ENCODE results near the gene MARK3.
"Not testable (repeated sequence)": the region's sequence is repeated elsewhere in the genome, so short reads cannot be mapped to it uniquely, and the experiment has no call there.

Gene MARK3

DNA sequence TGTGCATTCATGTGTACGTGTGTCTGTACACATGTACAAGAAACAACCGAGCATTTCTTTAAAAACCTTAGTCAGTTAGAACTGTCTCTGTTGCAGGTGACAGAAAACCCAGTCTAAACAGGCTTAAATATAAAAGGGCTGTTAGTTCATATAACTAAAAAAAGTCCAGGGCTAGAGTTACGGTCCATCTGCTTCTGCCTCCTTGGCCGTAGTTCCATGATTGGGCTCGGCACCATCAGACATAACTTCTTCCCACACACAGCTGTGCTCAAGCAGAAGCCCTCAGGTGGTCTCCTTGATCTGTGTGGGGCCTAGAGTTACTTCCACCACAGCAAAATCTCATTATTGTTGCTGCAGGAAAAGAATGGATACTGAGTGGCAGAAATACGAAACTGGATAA lies 102.9 kb downstream of the MARK3 start:
- no peak for DNase-seq (ENCODE audit: low read depth)

DNA sequence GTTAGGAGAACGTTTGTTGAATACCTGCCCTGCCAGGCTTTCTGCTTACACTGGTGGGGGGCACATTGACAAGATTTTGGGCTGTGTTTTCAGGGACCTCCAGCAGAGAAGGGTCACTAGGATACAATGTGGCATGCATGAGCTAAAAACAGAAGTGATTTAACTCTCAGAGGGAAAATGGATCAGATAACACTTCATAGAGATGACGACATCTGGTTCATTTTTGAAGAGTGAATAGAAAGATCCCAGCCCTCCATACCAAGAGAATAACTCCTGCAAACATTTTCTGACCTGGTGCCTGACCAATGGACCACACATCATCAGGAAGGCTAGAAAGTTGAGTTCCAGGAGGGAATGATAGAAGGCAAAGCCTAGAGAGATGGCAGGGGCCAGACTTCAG lies 103.7 kb downstream of the MARK3 start:
- no peak for DNase-seq (ENCODE audit: low read depth)

DNA sequence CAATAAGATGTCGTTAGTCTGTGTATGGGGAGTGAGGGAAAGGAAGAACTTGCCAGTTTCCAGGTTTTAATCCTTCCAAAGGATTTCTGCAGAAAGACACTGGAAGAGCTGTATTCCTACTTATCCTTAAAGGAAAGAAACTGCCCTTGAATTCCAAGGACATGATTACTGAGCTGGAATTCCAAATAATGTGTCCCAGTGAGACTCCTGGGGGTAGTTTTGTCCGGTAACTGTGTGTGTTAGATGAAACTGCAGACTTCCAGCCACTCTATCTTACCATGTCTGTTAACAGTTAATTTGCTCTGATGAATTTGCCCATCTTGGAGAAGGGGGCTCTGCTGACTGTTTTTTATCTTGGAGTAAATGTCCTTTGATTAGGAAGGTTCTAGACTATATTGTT lies 104.4 kb downstream of the MARK3 start:
- no peak for DNase-seq (ENCODE audit: low read depth)

DNA sequence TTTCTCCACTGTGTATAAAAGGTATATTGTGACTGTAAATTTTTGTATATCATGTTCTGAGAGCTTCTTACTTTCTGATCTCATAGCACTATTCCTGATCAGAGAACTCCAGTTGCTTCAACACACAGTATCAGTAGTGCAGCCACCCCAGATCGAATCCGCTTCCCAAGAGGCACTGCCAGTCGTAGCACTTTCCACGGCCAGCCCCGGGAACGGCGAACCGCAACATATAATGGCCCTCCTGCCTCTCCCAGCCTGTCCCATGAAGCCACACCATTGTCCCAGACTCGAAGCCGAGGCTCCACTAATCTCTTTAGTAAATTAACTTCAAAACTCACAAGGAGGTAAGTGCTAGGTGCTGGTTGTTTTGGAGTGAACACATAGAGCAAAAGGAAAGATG lies 106.5 kb downstream of the MARK3 start:
- no peak for DNase-seq (ENCODE audit: low read depth)

DNA sequence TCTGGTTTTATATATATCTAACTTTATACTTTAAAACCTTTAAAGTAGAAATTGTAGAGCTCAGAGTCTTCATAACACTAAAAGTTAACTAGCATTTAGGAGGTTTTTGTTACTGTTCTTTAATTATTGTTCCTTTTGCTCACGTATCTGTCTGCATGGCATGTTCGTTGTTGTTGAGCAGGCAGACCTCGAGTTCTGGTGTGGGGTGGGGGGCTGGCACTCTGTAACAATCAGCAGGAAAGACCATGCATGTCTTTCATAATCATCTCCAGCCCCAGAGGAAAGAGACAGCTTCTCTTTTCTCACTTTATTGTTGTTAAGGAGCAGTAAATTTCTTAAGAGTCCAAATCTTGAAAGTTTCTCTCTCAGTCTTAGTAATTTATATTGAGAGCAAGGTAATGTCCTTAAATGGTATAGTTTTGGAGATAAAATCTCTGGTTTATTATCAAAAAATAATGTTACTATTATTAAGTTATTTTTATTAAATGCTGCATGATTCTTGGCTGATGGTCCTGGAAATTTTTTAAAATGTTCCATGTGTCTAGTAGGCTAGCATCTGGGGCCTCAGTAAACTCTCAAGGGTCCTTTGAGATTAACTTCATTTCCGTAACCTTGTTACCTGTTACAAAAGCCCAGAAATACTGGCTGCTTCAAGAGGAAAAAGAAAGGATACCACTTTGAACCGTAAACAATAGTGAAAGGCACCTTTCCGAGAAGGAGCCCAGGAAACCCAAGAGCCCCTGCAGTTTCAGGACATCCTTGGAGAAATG lies 107.1 kb downstream of the MARK3 start:
- DNase-seq (ENCODE audit: low read depth), result no peak

DNA sequence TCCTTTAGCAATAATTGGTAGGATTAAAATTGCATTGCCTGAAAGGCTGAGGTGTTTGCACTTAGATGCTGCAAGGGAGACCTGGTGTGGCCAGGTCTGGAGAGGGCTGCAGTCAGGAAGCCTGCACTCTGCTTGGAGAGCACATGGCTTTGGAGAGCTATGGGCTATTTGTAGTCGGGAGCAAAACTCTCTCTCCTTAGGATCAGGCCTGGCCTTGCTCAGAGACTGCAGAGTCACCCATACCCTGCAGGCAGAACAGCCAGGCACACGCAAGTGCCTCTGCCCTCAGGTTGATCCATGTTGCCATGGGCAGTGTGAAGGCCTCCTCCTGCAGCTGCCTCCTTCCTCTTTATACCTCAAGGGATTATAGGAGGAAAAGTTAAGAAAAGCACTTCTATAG lies 110.6 kb downstream of the MARK3 start:
- no peak for DNase-seq (ENCODE audit: low read depth)

DNA sequence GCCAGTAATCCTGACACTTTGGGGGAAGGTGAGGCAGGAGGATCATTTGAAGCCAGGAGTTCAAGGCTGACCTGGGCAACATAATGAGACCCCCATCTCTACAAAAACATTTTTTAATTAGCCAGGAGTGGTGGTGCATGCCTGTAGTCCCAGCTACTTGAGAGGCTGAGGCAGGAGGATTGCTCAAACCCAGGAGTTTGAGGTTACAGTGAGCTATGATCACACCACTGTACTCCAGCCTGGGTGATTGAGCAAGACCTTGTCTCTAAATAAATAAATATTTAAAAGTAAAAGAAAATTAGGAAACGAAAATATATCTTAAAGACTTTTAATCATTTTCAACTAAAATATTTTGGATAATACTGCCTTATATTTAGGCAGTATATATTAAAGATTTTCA lies 111.6 kb downstream of the MARK3 start:
- no peak for DNase-seq (ENCODE audit: low read depth)

DNA sequence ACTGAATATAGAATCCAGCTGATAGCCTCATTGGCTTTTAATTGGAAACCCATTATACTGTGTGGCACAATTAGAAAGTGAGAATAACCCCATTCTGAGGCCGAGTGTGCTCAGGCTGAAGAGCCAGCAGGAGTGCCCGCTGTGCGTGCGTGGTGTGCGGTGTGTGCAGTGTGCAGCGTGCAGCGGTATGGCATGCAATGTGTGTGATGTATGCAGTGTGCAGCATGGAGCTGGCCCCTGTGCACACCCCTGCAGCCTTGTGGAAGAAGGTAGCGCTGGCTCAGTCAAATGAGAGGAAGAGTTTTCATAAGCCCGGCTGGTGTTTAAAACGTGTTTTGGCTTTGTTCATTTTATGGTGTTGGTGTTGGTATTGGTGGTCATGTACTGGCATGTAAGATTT lies 114.5 kb downstream of the MARK3 start:
- DNase-seq (ENCODE audit: low read depth), result no peak

DNA sequence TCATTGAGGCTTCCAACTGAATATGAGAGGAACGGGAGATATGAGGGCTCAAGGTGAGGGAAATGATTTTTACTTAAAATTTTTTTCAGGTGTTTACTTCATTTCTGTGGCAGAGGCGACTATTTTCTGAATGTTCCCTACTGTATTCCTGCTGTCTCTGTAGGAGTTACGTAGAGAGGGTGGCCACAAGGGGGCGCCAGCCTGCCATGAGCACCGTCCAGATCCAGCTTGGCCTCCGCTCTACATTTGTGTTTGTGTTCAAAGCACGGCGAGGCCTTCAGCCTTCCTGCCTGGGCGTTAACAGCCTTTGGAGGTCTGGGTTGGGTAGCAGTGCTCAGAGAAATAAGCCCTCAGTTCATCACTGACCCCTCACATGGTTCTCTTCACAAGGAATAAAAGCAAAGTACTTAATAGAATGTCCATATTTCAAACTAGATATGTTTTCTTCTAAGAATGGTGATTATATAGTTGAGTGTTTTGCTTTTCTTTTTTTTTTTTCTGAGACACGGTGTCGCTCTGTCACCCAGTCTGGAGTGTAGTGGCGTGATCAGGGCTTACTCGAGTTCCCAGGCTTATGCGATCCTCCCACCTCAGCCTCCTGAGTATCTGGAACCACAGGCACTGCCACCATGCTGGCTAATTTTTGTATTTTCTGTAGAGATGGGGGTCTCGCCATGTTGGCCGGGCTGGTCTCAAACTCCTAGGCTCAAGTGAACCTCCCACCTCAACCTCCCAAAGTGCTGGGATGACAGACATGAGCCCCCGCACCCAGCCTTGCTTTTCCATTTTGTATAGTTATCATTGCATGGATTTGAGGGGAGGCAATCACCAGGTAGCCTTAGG lies 115.2 kb downstream of the MARK3 start:
- no peak for DNase-seq (ENCODE audit: low read depth)

DNA sequence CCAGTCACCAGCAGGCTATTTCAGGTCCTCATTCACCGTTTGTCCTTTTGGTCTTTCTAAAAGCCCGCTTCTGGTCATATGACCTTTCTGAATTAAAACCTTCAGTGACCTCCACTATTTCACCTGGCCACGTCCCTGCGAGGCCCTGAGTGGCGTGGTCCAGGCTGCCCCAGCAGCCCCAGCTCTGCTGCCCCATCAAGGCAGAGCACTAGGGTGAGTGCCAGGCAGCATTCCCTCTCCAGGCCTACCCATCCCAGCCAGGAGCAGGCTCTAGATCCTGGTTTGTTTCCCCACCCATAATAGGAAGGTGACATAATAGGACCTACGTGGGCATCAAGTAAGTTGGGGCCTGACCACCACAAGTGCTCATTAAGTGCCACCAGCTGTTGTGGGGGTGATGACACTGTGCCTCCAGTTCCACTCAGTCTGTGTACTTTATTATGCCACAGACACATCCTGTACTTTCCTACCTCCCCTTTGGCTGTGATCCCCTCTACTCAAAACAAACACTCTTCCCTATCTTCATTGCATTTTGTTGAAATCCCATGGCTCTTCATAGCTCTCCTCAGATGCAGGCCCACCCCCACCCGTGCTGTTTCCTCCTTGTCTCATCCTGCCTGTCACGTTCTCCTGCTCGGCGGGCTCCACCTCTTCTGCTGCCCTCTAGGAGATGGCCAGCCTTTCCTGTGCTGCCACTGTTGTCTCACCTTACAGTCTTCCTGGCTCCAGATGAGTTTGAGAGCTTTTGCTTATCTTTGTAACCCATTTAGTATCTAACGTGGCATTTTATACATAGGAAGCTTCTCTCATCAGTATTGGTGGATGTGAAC lies 116.0 kb downstream of the MARK3 start:
- no peak for DNase-seq (ENCODE audit: low read depth)

DNA sequence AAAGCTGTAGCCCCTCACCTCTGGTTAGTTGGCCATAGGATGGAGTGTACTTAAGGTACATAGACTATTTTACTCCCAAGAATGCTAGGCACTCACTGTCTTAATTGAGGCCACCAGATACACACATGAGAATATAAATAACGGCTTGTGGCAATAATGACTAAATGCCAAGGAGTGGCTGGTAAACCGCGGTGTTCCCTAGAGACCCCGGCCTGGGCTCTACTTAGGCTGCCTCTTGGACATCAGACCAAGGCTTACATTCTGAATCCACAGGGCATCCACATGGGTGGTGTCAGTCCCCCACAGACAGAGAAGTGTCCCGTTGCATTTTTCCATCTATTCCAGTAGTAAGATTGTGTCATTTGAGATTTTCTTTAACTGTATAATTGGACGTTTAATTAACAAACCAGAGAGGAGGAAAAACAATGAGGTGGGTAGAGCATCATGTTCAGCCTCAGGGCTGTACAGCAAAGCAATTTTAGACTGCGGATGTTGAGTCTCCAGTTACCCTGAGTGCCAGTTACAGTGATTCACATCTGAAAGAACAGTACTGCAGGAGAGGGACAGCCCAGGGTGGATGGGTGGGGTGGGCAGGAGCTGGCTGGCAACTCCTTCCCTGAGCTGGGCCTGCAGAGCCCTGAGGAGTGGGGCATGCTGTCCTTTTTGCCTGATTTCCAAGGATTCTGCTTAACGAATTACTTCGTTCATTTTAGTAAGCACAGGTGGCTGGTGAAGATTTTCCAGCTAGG lies 116.9 kb downstream of the MARK3 start:
- no peak for DNase-seq (ENCODE audit: low read depth)

DNA sequence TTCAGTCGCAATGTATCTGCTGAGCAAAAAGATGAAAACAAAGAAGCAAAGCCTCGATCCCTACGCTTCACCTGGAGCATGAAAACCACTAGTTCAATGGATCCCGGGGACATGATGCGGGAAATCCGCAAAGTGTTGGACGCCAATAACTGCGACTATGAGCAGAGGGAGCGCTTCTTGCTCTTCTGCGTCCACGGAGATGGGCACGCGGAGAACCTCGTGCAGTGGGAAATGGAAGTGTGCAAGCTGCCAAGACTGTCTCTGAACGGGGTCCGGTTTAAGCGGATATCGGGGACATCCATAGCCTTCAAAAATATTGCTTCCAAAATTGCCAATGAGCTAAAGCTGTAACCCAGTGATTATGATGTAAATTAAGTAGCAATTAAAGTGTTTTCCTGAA lies 117.7 kb downstream of the MARK3 start:
- no peak for DNase-seq (ENCODE audit: low read depth)

DNA sequence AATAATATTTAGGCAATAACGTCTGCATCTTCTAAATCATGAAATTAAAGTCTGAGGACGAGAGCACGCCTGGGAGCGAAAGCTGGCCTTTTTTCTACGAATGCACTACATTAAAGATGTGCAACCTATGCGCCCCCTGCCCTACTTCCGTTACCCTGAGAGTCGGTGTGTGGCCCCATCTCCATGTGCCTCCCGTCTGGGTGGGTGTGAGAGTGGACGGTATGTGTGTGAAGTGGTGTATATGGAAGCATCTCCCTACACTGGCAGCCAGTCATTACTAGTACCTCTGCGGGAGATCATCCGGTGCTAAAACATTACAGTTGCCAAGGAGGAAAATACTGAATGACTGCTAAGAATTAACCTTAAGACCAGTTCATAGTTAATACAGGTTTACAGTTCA lies 118.1 kb downstream of the MARK3 start:
- DNase-seq (ENCODE audit: low read depth), result no peak

DNA sequence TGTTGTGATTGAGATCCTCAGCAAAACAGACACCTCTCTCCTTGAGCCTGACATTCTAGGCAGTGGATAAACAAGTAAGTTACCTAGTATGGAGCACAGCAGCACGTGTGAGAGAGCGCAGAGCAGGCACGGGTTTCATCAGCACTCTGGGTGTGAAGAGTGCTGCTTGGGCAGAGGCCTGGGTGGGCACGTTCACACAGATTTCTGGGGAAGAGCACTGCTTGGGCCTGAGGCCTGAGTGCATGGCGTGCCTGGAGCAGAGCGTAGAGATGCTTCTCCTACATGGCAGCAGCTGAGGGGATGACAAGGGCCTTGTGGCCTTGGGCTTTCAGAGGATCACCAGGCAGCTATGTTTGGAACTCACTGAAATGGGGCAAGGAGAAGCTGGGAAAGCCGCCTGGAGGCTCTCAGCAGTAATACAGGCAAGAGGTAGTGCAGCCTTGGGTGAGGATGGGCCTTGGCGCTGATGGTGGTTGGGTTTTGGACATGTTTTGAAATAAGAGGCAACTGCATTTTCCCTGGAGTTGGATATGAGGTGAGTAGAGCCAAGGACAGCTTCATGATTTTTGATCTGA lies 119.9 kb downstream of the MARK3 start:
- no peak for DNase-seq (ENCODE audit: low read depth)

DNA sequence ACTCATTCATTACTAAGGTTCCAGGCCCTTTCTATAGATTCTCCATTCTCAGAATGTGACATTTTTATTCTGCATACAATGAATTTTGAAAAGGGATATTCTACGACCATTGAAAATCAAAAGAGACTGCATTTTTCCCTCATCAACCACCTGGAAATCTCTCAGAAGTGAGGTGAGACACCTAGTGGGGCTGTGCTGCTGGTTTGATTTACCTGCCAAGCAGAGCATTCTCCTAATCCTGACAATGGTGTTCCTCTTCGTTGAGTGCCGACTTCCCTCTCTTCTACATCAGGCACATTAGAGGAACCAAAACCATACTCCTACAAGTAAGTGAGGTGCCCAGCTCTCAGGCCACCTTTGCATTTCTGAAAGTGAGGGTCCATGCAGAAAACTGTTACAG lies 122.5 kb downstream of the MARK3 start:
- DNase-seq (ENCODE audit: low read depth), result no peak

DNA sequence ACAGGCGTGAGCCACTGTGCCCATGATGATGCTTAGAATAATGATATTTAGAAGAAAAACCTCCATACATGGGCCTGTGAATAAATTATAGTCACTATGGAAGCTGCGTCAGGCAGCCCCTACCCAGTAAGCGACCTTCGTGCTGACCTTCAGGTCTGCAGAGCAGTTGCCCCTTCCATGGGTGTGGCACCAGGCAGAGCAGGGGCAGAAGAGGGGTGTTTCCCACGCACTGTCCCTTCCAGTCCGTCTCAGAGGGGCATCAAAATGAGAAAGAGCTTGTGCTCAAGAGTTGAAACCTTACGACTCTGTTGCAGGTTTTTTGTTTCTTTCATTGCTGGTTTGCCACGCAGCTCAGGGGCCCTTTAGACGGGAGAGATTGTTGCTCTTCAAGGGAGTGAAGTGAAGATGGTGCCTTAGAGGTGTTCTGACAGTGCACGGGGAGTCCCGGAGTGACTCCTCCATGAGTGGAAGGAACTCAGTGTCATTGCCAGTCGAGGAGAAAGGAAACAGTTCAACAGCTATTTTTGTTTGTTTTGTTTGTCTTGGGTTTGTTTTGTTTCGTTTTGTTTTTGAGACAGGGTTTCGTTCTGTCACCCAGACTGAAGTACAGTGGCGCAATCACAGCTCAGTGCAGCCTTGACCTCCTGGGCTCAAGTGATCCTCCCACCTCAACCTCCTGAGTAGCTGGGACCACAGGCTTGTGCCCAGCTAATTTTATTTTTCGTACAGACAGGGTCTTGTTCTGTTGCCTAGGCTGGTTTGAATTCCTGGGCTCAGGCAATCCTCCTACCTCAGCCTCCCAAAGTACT lies 123.5 kb downstream of the MARK3 start:
- DNase-seq (ENCODE audit: low read depth), result no peak

DNA sequence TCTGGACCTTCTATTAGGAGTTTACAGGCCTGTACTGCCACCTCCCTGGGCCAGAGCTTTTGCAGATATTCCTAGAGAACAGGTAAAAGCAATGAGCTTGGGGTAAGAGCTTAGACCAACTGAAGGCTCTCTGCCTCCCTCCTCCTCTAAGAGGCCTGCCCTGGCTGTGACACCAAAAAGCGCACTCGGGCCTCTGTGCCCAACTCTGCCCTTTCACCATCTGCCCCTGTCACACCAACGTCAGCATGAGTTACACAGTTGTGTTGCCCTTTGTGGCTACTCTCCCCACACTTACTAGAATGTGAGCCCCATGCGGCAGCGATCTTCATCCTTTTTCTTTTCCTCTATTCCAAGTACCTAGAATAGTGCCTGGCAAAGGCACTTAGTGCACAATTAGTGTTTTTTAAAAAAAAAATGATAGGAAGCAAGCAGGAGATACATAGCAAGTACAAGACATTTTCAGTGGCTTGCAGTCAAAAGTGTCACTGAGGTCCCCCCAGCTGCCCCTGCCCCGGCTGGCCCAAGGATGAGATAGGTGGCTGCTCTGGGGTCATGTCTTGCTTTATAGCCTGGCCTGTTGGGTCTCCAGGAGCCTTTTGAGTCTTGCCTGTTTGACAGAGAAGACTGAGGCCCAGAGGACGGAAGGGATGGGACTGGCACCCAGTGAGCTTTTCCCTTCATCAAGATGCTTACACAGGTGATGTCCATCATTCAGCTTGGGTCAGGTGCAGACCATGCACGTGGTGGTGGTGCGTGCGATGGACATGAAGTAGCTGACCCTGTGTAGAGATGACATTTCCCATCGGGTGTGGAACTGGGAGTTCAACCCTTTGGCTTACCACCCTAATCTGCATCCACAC lies 124.9 kb downstream of the MARK3 start:
- no peak for DNase-seq (ENCODE audit: low read depth)

DNA sequence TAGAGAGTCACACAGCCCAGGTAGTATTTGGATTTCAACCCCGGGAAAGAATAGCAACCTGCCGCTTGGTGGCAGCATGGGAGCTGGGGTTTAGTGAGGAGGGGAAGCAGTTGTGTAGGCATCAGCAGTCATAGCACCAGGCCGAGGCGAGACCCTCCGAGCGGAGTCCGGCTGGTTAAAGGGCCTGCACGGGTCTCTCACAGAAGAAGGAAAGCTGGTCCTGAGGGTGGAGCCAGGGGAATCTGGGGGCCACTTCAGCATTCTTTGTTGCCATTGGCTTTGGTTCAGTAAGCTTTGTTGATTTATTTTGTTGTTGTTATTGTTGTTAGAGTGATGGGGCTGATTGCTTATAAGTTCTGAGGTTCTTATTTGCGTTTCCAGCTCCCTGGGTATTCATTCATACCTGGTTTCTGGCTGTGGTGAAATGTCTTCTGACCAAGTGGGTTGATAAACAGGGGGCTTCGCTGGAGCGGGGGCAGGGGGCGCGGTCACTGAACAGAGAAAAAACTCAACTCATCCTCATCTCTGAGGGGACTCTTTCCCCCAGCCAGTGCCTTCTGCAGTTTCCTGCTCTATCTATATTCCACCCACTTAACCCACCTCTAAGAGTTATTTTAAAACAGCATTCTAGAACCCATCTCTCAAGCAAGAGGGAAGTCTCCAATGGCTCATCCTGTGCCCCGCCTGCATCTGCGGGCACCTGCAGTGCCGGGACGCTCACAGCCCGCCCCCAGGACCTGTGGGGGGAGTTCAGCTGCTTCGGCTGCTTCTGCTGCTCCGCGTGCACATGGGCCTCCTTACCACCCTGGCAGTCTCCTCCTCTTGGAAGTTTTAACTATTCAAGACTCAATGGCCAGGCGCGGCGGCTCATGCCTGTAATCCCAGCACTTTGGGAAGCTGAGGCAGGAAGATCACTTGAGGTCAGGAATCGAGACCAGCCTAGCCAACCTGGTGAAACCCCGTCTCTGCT lies 125.8 kb downstream of the MARK3 start:
- DNase-seq (ENCODE audit: low read depth), result no peak

DNA sequence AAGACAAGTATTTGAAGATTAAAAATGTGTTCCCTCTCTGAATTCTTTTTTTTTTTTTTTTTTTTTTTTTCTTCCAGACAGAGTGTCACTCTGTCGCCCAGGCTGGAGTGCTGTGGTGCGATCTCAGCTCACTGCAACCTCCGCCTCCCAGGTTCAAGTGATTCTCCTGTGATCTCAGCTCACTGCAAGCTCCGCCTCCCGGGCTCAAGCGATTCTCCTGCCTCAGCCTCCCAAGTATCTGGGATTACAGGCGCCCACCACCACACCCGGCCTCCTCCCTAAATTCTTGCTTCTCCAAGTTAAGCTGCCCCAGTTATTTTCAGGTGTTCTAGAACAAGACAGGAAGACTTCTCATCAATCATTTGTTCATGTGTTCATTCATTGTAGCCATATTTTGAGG lies 127.0 kb downstream of the MARK3 start:
- not testable (repeated sequence) for DNase-seq (ENCODE audit: low read depth)

Data from stimulated activated CD8-positive, alpha-beta memory T cell treated with anti-CD3 and anti-CD28 coated beads, Interleukin-12 subunit alpha, Interleukin-12 subunit beta, amount 100 ng/mL, for 4 hours (primary cell).